ENCODE results near the gene POU3F3. TPM values are rescaled to one million over a fixed set of nuclear protein-coding genes. Genes with fewer than 3 reads are reported as not detected.
A peak's percentile ranks its signal among the peaks of the same experiment; 100 is the strongest.

POU3F3 gene
- total RNA-seq (2014; rRNA removed; shearing (Covaris generic)): not detected in 2 replicates
- 0.03 TPM in 1 of 2 replicates, not detected in the other for polyA plus RNA-seq (2015; cell fraction: cytosol; rRNA removed)
- polyA plus RNA-seq (2015; cell fraction: nucleus; rRNA removed): 0.23 TPM in 1 of 2 replicates, not detected in the other

- DNase-seq (ENCODE audit: low read depth): no peak
These were observed at the start of gene POU3F3 for GRCh38 chr2:104853534-104854497. TSS of gene POU3F3 (plus strand) at chr2:104854115. CDS start at chr2:104855511, 1,396 bp downstream.

GRCh38 chr2:104804148-104804890, 49.6 kb upstream of the POU3F3 start:
- DNase-seq (ENCODE audit: low read depth): no peak

- peak; percentile 29 for DNase-seq (ENCODE audit: low read depth)
These were observed 41.6 kb upstream of the POU3F3 start for GRCh38 chr2:104812286-104812685.

- DNase-seq (ENCODE audit: low read depth): no peak
These were observed 37.8 kb upstream of the POU3F3 start for GRCh38 chr2:104816143-104816542.

- no peak for DNase-seq (ENCODE audit: low read depth)
These were observed 35.7 kb upstream of the POU3F3 start for GRCh38 chr2:104818264-104818663.

- DNase-seq (ENCODE audit: low read depth): no peak
These were observed 33.8 kb upstream of the POU3F3 start for GRCh38 chr2:104820126-104820525.

GRCh38 chr2:104825124-104825865, 28.6 kb upstream of the POU3F3 start:
- DNase-seq (ENCODE audit: low read depth): no peak

- DNase-seq (ENCODE audit: low read depth): no peak
These were observed 27.9 kb upstream of the POU3F3 start for GRCh38 chr2:104826016-104826415.

- DNase-seq (ENCODE audit: low read depth): no peak
These were observed 22.2 kb upstream of the POU3F3 start for GRCh38 chr2:104831742-104832141.

- no peak for DNase-seq (ENCODE audit: low read depth)
These were observed 19.3 kb upstream of the POU3F3 start for GRCh38 chr2:104834431-104835153.

GRCh38 chr2:104836265-104836664, 17.6 kb upstream of the POU3F3 start:
- DNase-seq (ENCODE audit: low read depth): no peak

GRCh38 chr2:104836841-104837240, 17.1 kb upstream of the POU3F3 start:
- no peak for DNase-seq (ENCODE audit: low read depth)

GRCh38 chr2:104840156-104840555, 13.8 kb upstream of the POU3F3 start:
- no peak for DNase-seq (ENCODE audit: low read depth)

GRCh38 chr2:104840893-104841585, 12.9 kb upstream of the POU3F3 start:
- no peak for DNase-seq (ENCODE audit: low read depth)

GRCh38 chr2:104841744-104842143, 12.2 kb upstream of the POU3F3 start:
- no peak for DNase-seq (ENCODE audit: low read depth)

- no peak for DNase-seq (ENCODE audit: low read depth)
These were observed 8.9 kb upstream of the POU3F3 start for GRCh38 chr2:104844807-104845551.

- no peak for DNase-seq (ENCODE audit: low read depth)
These were observed 8.4 kb upstream of the POU3F3 start for GRCh38 chr2:104845552-104845931.

- no peak for DNase-seq (ENCODE audit: low read depth)
These were observed 7.7 kb upstream of the POU3F3 start for GRCh38 chr2:104845946-104846785.

All from HT1080 (cell line).